Esophagus squamous epithelium (tissue), 4 donors: ENCODE measurements around the gene COL27A1.

Experiments
- POLR2A ChIP-seq, 4 donors: fragments of 450-650 bp; IDR thresholded peaks; one replicate each; pipeline ENCODE4 v1.6.1; 2017; ENCODE audit warnings: antibody characterized with exemption in 4 of 4, mild to moderate bottlenecking in 4 of 4, moderate library complexity in 3 of 4
- TF ChIP-seq, protein P1 (sequence below), 6 experiments: fragments of 450-650 bp in 4 of 6; fragments of 200-600 bp in 2 of 6; sonication (generic) in 2 of 6; IDR thresholded peaks; one replicate each; pipeline ENCODE4 v1.5.1; 2016 to 2019; ENCODE audit warnings: antibody characterized with exemption in 6 of 6, mild to moderate bottlenecking in 4 of 6, moderate library complexity in 4 of 6

DNA sequence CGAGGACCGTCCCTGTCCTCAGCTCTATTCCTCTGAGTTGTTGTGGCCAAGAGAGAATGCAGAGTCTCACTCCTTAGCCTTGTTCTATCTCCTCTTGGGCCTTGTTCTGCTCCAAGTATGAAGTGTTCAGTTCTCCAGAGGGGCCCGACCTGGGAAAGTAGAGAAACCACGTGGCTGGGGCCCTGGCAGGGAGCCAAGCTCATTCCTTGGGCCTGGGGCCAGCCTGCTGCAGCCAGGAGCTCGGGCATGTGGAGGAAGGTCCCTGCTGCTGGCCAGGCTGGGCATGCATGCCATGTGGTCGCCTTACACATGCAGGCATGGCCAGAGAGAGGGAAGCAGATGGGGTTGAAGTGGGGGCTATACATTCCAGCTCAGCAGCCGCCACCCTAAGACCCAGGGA is 60.7 kb downstream of the COL27A1 start:
- TF ChIP-seq, protein P1, sequence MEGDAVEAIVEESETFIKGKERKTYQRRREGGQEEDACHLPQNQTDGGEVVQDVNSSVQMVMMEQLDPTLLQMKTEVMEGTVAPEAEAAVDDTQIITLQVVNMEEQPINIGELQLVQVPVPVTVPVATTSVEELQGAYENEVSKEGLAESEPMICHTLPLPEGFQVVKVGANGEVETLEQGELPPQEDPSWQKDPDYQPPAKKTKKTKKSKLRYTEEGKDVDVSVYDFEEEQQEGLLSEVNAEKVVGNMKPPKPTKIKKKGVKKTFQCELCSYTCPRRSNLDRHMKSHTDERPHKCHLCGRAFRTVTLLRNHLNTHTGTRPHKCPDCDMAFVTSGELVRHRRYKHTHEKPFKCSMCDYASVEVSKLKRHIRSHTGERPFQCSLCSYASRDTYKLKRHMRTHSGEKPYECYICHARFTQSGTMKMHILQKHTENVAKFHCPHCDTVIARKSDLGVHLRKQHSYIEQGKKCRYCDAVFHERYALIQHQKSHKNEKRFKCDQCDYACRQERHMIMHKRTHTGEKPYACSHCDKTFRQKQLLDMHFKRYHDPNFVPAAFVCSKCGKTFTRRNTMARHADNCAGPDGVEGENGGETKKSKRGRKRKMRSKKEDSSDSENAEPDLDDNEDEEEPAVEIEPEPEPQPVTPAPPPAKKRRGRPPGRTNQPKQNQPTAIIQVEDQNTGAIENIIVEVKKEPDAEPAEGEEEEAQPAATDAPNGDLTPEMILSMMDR (IDR thresholded peaks at IDR 0.05), result no peak
- no peak for TF ChIP-seq POLR2A (IDR thresholded peaks at IDR 0.05)
